ENCODE measurements around the gene RASGRP2. TPM values are rescaled to one million over a fixed set of nuclear protein-coding genes. Genes with fewer than 3 reads are reported as not detected.

Gene RASGRP2
- polyA plus RNA-seq, 1 donor (not counting 4 experiments of a cell fraction or from before 2014, with no cell fraction given) = 0.49 TPM

- no peak overlapping the region for H2AFZ ChIP-seq (ENCODE audit: control insufficient read depth, low read length)
These were observed 14.0 kb downstream of the RASGRP2 start for GRCh38 chr11:64729851-64730382.

GRCh38 chr11:64728757-64729365 lies 15.1 kb downstream of the RASGRP2 start:
- no peaks in the 10 kb centered on the region for H3K9me3 ChIP-seq (ENCODE audit: control insufficient read depth, low read depth, low read length)
- H3K4me1 ChIP-seq (ENCODE audit: control insufficient read depth, extremely low read depth, insufficient read depth, low read length) = no peaks in the 10 kb centered on the region
- DNase-seq (ENCODE audit: low read depth, low spot score) (no peak), FAIRE-seq (no peak)
- H3K9ac ChIP-seq (ENCODE audit: control insufficient read depth, extremely low read depth, insufficient read depth, low read length) = no peak overlapping the region
- TF ChIP-seq EZH2 (IDR thresholded peaks at IDR 0.05; ENCODE audit: low read length) (no peak), CTCF (optimal IDR thresholded peaks at IDR 0.05 in 1 of 3, IDR thresholded peaks at IDR 0.05 in 1 of 3, conservative IDR thresholded peaks at IDR 0.05 in 1 of 3; ENCODE audit: extremely low read depth in 1 of 3, insufficient read depth in 2 of 3, low read length in 3 of 3) (no peak)
- H3K36me3 ChIP-seq (ENCODE audit: control insufficient read depth in 2 of 2, extremely low read depth in 1 of 2, insufficient read depth in 2 of 2, low read length in 2 of 2) = no peaks in the 10 kb centered on the region
- dilution Hi-C loops (cut with MboI; ENCODE audit: extremely low pct_ligation_motif_present, low sequenced_read_pairs) = no loop called here
- H3K4me2 ChIP-seq (ENCODE audit: control insufficient read depth, extremely low read depth, insufficient read depth, low read depth, low read length) = no peak overlapping the region
- no peaks in the 10 kb centered on the region for H4K20me1 ChIP-seq (ENCODE audit: control insufficient read depth, extremely low read depth, insufficient read depth, low read length)
- no peak overlapping the region for H3K4me3 ChIP-seq (ENCODE audit: control insufficient read depth in 2 of 3, extremely low read depth in 1 of 3, insufficient read depth in 2 of 3, low read depth in 1 of 3, low read length in 3 of 3)
- no peaks in the 10 kb centered on the region for H3K9me1 ChIP-seq (ENCODE audit: control insufficient read depth, extremely low read depth, insufficient read depth, low read length)
- peaks cover 14% of the 10 kb centered on the region for H3K27me3 ChIP-seq (ENCODE audit: control insufficient read depth, extremely low read depth, insufficient read depth, low read length)
- H2AFZ ChIP-seq (ENCODE audit: control insufficient read depth, low read length) = no peak overlapping the region
- H3K27ac ChIP-seq (ENCODE audit: control insufficient read depth, insufficient read depth, low read length) = no peak overlapping the region
- no peaks in the 10 kb centered on the region for H3K79me2 ChIP-seq (ENCODE audit: control insufficient read depth, insufficient read depth, low read length)

More at GRCh38 chr11:64729851-64730382, 14.0 kb downstream of the RASGRP2 start:
- TF ChIP-seq CTCF (optimal IDR thresholded peaks at IDR 0.05 in 1 of 3, IDR thresholded peaks at IDR 0.05 in 1 of 3, conservative IDR thresholded peaks at IDR 0.05 in 1 of 3; ENCODE audit: extremely low read depth in 1 of 3, insufficient read depth in 2 of 3, low read length in 3 of 3) (no peak), EZH2 (IDR thresholded peaks at IDR 0.05; ENCODE audit: low read length) (no peak)
- no peaks in the 10 kb centered on the region for H3K9me1 ChIP-seq (ENCODE audit: control insufficient read depth, extremely low read depth, insufficient read depth, low read length)
- dilution Hi-C loops (cut with MboI; ENCODE audit: extremely low pct_ligation_motif_present, low sequenced_read_pairs) = no loop called here
- DNase-seq (ENCODE audit: low read depth, low spot score) (no peak), FAIRE-seq (no peak)
- H3K27me3 ChIP-seq (ENCODE audit: control insufficient read depth, extremely low read depth, insufficient read depth, low read length) = peaks cover 9% of the 10 kb centered on the region
- H3K9ac ChIP-seq (ENCODE audit: control insufficient read depth, extremely low read depth, insufficient read depth, low read length) = no peak overlapping the region
- no peak overlapping the region for H3K27ac ChIP-seq (ENCODE audit: control insufficient read depth, insufficient read depth, low read length)
- H3K79me2 ChIP-seq (ENCODE audit: control insufficient read depth, insufficient read depth, low read length) = no peaks in the 10 kb centered on the region
- H4K20me1 ChIP-seq (ENCODE audit: control insufficient read depth, extremely low read depth, insufficient read depth, low read length) = no peaks in the 10 kb centered on the region
- H3K4me1 ChIP-seq (ENCODE audit: control insufficient read depth, extremely low read depth, insufficient read depth, low read length) = no peaks in the 10 kb centered on the region
- H3K4me3 ChIP-seq (ENCODE audit: control insufficient read depth in 2 of 3, extremely low read depth in 1 of 3, insufficient read depth in 2 of 3, low read depth in 1 of 3, low read length in 3 of 3) = no peak overlapping the region
- no peaks in the 10 kb centered on the region for H3K9me3 ChIP-seq (ENCODE audit: control insufficient read depth, low read depth, low read length)
- no peaks in the 10 kb centered on the region for H3K36me3 ChIP-seq (ENCODE audit: control insufficient read depth in 2 of 2, extremely low read depth in 1 of 2, insufficient read depth in 2 of 2, low read length in 2 of 2)
- H3K4me2 ChIP-seq (ENCODE audit: control insufficient read depth, extremely low read depth, insufficient read depth, low read depth, low read length) = no peak overlapping the region

Data from keratinocyte (primary cell).